BE2C (cell line): Measurements from ENCODE around the gene GDF9.

Experiments
- DNase-seq: peaks from one replicate; pipeline ENCODE4 v3.0.0-alpha.2; 2020
- H3K27me3 ChIP-seq: fragments of 250-450 bp; sonication (Bioruptor Pico); 2 replicates; pipeline ENCODE4 v1.5.1; 2020; ENCODE audit warnings: mild to moderate bottlenecking
- H3K36me3 ChIP-seq: fragments of 250-450 bp; sonication (Bioruptor Pico); 2 replicates; pipeline ENCODE4 v1.5.1; 2020; ENCODE audit warnings: mild to moderate bottlenecking
- H3K4me1 ChIP-seq: fragments of 250-450 bp; sonication (Bioruptor Pico); 2 replicates; pipeline ENCODE4 v1.5.1; 2020
- H3K4me3 ChIP-seq: 2 replicates; pipeline ENCODE4 v1.5.1; 2011; ENCODE audit warnings: low read depth, low read length
- H3K9me3 ChIP-seq: fragments of 250-450 bp; sonication (Bioruptor Pico); 2 replicates; pipeline ENCODE4 v1.5.1; 2020
- TF ChIP-seq, protein P1 (sequence below): IDR thresholded peaks from 2 replicates; pipeline ENCODE4 v1.5.1; 2012; ENCODE audit warnings: mild to moderate bottlenecking, low read depth, low read length

The GDF9 gene

DNA sequence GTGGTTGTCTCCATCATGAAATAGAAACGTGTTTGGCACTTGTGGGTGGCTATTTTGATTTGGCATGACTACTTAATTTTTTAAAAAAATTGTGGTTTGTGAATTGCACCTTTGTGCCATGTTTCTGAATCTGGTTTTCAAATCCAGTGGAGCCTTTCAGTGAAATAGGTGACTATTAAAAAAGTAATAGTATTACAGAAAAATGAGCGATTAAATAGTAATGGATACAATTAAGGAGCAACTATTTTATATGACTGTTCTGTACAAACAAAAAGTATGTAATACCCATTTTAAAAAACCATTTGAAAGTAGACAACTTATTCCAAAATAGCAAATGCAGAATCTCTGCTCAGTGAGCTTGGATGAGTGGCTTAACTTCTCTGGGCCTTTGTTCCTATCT lies 50.2 kb downstream of the GDF9 start:
- Histone ChIP-seq H3K9me3 (peaks cover 3% of the 10 kb centered on the region; the same call in 1 of the 2 replicates), H3K36me3 (no peaks in the 10 kb centered on the region), H3K27me3 (no peaks in the 10 kb centered on the region), H3K4me1 (no peaks in the 10 kb centered on the region), H3K4me3 (no peak overlapping the region)
- DNase-seq, result no peak
- TF ChIP-seq, protein P1, sequence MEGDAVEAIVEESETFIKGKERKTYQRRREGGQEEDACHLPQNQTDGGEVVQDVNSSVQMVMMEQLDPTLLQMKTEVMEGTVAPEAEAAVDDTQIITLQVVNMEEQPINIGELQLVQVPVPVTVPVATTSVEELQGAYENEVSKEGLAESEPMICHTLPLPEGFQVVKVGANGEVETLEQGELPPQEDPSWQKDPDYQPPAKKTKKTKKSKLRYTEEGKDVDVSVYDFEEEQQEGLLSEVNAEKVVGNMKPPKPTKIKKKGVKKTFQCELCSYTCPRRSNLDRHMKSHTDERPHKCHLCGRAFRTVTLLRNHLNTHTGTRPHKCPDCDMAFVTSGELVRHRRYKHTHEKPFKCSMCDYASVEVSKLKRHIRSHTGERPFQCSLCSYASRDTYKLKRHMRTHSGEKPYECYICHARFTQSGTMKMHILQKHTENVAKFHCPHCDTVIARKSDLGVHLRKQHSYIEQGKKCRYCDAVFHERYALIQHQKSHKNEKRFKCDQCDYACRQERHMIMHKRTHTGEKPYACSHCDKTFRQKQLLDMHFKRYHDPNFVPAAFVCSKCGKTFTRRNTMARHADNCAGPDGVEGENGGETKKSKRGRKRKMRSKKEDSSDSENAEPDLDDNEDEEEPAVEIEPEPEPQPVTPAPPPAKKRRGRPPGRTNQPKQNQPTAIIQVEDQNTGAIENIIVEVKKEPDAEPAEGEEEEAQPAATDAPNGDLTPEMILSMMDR, result no peak

DNA sequence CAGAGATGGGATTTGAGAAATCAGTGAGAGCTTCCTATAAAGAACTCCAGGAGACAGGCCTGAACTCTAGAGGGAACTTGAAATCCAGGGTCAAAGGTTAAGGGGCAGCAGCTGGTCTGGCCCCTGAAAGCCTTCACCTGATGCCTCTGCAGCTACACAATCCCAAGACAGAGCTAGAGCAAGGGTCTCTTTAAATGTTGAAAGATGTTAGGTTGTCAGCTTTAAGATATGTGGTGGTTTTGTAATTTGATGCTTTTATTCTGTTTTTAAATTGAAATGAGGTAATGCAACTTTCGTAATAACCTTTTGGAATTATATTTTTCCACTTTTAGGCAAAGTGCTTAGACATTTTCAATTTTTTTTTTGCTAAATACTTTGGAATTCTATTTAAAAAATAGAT lies 50.8 kb downstream of the GDF9 start:
- TF ChIP-seq, protein P1, result no peak
- Histone ChIP-seq H3K36me3 (no peaks in the 10 kb centered on the region), H3K4me1 (no peaks in the 10 kb centered on the region), H3K4me3 (no peak overlapping the region), H3K9me3 (peaks cover 3% of the 10 kb centered on the region; the same call in 1 of the 2 replicates), H3K27me3 (no peaks in the 10 kb centered on the region)
- DNase-seq, result no peak

DNA sequence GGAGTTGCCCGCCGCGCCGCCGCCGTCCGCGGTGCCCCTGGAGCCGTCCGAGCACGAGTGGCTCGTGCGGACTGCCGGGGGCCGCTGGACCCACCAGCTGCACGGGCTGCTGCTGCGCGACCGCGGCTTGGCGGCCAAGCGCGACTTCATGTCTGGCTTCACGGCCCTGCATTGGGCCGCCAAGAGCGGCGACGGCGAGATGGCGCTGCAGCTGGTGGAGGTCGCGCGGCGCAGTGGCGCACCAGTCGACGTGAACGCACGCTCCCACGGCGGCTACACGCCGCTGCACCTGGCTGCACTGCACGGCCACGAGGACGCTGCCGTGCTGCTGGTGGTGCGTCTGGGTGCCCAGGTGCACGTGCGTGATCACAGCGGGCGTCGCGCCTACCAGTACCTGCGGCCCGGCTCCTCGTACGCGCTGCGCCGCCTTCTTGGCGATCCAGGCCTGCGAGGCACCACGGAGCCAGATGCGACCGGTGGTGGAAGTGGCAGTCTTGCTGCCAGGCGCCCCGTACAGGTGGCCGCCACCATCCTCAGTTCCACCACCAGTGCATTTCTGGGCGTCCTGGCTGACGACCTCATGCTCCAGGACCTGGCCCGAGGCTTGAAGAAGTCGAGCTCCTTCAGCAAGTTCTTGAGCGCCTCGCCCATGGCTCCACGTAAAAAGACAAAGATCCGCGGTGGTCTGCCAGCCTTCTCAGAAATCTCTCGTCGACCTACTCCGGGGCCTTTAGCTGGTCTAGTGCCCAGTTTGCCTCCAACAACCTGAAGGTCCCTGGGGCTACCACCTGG lies 51.6 kb downstream of the GDF9 start:
- H3K27me3 ChIP-seq, result no peaks in the 10 kb centered on the region
- DNase-seq, result no peak
- H3K9me3 ChIP-seq, result peaks cover 3% of the 10 kb centered on the region; the same call in 1 of the 2 replicates
- TF ChIP-seq, protein P1, result no peak
- H3K4me1 ChIP-seq, result no peaks in the 10 kb centered on the region
- no peak overlapping the region for H3K4me3 ChIP-seq
- H3K36me3 ChIP-seq, result no peaks in the 10 kb centered on the region

- H3K27me3 ChIP-seq, result no peaks in the 10 kb centered on the region
- peak; percentile 57 for DNase-seq
- H3K36me3 ChIP-seq, result no peaks in the 10 kb centered on the region
- TF ChIP-seq, protein P1, result no peak
- peak overlapping the region; percentile 58 for H3K4me3 ChIP-seq
- peaks cover 4% of the 10 kb centered on the region for H3K4me1 ChIP-seq
- peaks cover 3% of the 10 kb centered on the region; the same call in 1 of the 2 replicates for H3K9me3 ChIP-seq
These were observed 52.4 kb downstream of the GDF9 start for GRCh38 chr5:132813599-132814502.

DNA sequence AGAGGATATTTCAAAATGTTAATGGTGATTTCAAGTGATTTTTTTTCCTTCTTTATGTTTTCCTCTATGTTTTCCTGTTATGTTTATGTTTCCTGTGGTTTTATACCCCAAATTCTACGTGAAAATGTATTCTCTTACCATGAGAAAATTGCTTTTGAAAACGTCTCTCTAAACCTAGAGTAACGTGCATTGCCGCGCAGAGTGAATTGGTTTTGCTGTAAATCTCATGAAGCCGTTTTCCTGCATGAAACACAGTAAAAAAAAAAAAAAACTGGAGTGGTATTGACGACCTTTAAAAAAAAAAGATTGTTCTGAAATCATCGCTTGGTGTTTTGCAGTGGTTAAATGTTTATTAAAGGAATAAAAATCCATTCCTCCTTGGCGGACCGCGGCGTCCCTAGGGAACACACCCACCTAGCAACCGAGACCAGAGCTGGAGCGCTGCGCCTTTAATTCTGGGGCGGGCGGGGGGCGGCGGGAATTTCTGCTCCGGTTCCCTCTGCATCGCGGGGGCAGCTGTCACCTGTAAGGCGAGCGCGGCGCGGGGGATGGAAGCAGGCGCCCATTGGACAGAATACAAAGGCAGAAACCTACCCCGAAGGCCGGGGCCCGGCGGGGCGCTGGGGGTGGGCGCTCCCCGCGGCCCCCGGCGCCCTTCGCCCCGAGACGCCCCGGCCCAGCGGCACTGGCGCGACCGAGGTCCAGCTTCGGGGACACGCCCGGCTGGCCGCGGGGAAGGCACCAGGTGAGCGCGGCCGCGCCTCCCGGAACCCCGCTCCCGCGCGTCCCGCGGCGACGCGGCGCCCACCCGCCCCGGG lies 53.3 kb downstream of the GDF9 start, which contains the start of gene SOWAHA:
TSS of gene SOWAHA (plus strand) at position 522 of the 818 bp plus-strand sequence. CDS start 320 bp downstream, outside the sequence.
- peak; percentile 46 for DNase-seq
- Histone ChIP-seq H3K9me3 (peaks cover 3% of the 10 kb centered on the region; the same call in 1 of the 2 replicates), H3K36me3 (no peaks in the 10 kb centered on the region), H3K4me1 (peaks cover 13% of the 10 kb centered on the region), H3K4me3 (peak within 1 kb of the TSS; percentile 58), H3K27me3 (no peaks in the 10 kb centered on the region)
- TF ChIP-seq, protein P1, result no peak
